ENCODE results near the gene SCTR.

SCTR gene

GRCh38 chr2:119402645-119403560 is 121.4 kb downstream of the SCTR start:
- no peak for DNase-seq

GRCh38 chr2:119402106-119402505 is 122.2 kb downstream of the SCTR start:
- no peak for DNase-seq

GRCh38 chr2:119397196-119397595 is 127.1 kb downstream of the SCTR start:
- DNase-seq, result no peak

- no peak for DNase-seq
Measured at GRCh38 chr2:119393971-119394748, 130.1 kb downstream of the SCTR start.
